HG03060 (cell line): Measurements from ENCODE around the gene CBX6.
"Not testable (repeated sequence)": the region's sequence is repeated elsewhere in the genome, so short reads cannot be mapped to it uniquely, and the experiment has no call there.

Experiments used
- ATAC-seq: cut with Tn5 transposase; IDR thresholded peaks from one replicate; pipeline ENCODE4 v1.9.1; 2021; ENCODE audit warnings: low read depth, moderate number of reproducible peaks; ENCODE audit not compliant: unreplicated experiment

CBX6 gene

GRCh38 chr22:38862375-38863329, 9.4 kb downstream of the CBX6 start:
- no peak for ATAC-seq

DNA sequence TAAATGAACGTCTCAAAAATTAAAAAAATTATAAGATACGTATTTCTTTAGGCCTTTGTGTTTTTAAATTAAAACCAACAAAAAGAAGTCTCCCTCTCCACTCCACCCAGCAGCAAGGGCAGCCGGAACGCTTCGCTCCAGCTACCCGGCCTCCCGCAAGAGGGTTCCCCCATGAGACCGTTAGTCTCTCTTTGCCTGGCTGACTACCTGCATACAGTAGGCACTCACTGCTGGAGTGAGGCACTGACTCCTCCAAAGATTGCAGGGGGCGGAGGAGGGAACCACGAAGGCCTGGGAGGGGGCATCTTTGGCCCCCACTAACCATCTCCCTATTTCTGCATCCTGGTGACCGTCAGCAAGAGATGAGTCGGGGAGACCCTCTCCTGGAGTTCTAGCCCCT, 10.1 kb downstream of the CBX6 start:
- no peak for ATAC-seq

DNA sequence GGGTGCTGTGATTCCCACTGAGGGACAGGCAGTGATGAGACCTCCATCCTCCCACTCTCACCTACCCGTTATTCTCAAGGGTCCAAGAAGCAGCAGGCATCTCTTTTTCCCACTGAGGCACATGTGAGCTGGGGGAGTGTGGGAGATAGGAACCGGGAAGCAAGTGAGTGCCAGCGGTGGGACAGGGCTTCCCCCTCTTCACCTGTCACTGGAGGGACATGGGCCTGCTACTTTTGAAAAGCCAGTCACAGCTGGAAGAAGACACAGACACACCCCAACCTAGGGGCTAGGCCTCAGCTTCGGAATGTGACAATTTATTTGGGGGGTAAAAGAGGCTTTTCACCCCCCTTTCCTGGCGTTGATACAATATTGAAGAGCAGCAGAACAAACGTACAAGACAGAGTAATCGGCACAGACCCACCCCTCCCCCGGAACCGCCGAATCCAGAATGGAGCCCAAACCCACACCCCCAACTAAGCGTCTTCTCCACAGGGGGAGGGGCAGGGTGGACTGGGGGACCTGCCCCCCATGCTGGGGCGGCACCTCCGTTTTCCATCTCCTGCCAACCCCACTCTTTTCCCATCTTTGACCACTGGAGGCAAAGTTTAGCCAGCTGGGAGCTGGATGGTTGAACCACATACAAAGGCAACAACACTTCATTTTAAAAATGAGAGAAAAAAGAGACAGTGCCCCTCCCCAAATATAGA, 10.7 kb downstream of the CBX6 start:
- no peak for ATAC-seq

DNA sequence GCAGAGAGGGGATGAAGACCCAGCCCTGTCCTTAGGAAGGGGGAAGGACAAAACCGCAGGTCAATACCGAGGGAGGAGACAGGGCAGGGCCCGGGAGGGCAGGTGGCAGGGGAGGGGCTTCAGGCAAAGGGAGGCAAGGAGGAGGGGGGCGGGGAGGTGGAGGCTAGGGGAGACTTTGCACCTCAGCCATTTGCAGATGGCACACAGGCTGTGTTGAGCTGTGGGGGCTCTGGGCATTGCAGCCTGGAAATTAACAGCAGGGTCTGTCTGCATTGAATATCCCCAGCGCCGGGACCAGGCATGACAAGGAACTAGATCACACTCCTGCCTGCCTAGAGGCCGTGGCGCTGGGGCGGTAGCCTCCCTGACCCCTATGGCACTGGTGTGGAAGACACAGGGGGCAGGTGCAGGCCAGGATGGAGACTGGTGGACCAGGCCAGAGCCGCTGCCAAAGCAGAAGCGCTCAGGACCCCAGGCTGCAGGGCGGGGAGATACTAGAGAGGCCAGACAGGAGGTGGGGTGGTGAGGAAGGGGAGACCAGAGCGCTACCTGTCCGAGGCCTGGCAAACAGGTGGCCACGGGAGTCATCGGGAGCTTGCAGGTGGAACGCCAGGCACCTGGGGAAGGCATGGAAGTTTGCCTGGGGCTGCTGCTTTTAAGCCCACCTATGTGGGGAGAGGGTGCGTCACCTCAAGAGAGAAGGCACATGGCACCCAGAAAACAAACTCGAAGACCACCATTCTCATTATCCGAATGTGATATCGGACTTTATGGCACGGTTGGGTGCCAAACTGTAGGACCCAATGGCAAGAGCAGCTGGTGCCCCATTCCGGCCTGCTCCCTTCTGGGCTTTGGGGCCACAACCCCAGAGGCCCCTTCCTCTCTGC, 11.5 kb downstream of the CBX6 start:
- ATAC-seq: no peak

GRCh38 chr22:38859581-38860282, 12.3 kb downstream of the CBX6 start:
- ATAC-seq: no peak

GRCh38 chr22:38858492-38858891, 13.5 kb downstream of the CBX6 start:
- no peak for ATAC-seq

GRCh38 chr22:38854476-38854875, 17.5 kb downstream of the CBX6 start:
- not testable (repeated sequence) for ATAC-seq

- ATAC-seq: not testable (repeated sequence)
Measured at GRCh38 chr22:38853883-38854282, 18.1 kb downstream of the CBX6 start.

GRCh38 chr22:38853196-38853651, 18.8 kb downstream of the CBX6 start:
- ATAC-seq: no peak

DNA sequence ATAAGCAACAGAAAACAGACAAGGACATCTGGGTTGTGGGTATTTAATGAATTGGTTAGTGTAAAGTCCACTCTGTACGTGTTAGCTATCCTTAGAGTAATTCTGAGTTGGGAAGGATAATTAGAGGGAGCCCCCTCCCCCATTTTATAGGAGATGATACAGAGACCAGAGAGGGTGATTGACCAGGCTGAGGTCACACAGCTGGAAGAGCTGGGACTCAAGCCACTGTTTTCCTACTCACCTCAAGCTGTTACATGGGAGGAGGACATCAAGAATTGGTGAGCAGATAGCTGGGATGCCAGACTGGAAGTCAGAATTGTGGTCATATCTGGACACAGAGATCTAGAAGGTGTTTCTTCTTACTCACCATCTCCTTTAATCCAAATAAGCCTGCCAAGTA, 19.5 kb downstream of the CBX6 start:
- ATAC-seq: no peak

DNA sequence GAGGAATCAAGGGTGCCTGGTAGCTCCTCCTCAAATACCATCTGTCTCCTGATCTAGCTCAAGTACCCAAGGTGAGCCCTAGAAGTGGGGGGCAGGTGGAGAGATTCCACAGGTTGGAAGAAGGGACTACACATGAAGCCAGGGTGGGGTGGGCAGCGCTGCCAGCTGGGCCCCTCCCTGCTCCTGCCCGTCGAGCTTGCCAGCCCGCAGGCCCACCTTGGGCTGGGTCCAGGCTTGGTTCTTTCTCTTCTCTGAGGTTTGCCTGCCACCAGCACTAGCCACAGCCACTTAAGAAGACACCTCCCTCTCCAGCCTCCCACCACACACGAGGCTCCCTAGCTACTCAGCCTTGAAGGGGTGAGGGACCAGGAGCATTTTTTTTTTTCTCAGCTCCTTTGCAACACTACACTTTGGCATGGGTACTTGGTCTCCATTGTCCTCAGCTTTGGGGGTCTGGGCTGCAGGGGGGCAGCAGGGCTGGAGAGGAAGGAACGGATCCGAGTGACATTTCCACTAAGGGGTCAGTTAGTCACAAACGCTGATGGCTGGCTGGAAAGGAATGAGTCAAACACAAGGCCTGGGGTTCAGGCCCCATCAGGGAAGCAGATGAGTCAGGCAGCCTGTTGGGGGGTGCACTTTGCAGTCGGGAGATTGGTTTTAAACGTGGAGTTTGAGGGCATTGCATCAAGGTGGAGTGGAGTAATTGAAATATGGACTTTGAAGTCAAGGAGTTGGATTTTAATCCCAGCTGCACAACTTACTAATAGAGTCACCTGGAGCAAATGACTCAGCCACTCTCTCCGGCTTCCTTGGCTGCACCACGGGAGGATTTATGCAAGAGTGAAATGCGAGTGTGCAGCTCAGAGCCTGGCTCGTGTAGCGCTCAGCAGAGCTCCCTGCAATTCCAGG, 20.8 kb downstream of the CBX6 start:
- no peak for ATAC-seq

DNA sequence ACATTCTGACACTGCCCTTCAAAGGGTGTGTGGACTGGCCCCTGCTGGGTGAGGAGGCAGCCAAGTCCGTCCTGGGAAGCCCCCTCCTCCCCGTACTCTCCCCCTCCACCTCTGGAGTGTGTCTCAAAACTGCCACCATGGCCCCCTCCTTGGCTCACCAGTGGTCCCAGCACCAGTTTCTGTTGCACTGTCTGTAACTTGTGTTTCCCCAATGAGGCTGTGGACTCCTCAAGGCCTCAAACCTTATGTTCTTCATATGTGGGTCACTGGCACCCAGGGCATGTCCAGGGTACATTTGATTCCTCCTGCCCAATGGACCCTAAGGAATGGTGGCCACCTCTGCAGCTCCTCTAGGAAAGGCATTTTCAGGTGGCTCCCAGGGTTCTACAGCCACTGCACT, 21.6 kb downstream of the CBX6 start:
- ATAC-seq: no peak

GRCh38 chr22:38849811-38850210, 22.2 kb downstream of the CBX6 start:
- no peak for ATAC-seq

- no peak for ATAC-seq
Measured at GRCh38 chr22:38846412-38846811, 25.6 kb downstream of the CBX6 start.

- no peak for ATAC-seq
Measured at GRCh38 chr22:38845004-38845740, 26.8 kb downstream of the CBX6 start.

DNA sequence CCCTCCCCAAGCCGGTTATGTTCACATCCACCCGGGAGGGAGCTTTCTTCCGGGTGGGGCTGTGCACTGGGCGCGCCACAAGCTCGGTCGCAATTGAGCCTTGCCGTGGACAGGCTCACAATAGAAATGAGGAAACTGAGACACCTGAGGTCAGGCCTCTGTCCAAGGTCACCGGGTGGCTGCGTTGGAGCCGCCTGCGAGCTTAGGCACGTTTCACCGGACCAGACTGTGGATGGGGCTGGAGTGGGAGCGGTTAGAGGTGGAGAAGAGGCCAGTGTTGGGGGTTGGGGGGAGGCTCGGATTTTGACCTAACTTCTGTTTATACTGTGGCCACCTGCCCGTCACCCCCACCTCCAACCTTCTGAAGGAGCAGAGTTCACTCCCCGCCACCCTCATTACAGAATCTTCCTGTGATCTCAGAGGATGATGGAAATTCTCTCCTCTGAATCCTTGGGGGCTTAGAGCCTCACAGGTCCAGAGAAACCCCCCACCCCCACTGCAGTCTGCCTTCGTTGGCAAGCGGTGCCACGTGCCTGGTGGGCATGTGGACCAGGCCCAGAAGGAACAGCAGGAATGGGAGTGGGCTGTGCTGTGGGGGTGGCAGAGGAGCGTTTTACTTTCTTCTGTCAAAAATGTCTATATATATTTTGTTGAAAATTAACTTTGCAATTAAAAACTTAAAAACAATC, 27.6 kb downstream of the CBX6 start:
- ATAC-seq: no peak

- no peak for ATAC-seq
Measured at GRCh38 chr22:38843657-38844314, 28.2 kb downstream of the CBX6 start, which contains the start of gene NPTXR. Gene NPTXR, minus strand, starts transcription at chr22:38844028.
